SJCRH30 (cell line): ENCODE data around the gene A4GNT. TPM values are rescaled to one million over a fixed set of nuclear protein-coding genes. Genes with fewer than 3 reads are reported as not detected.
"Not testable (repeated sequence)": the region's sequence is repeated elsewhere in the genome, so short reads cannot be mapped to it uniquely, and the experiment has no call there.

ENCODE experiments used
- DNase-seq, 2 experiments: peaks; one replicate each; pipeline ENCODE4 v3.0.0-alpha.2; 2015 to 2020
- H3K27ac ChIP-seq: fragments of 250-450 bp; sonication (Bioruptor Pico); 2 replicates; pipeline ENCODE4 v1.5.1; 2020; ENCODE audit warnings: mild to moderate bottlenecking, moderate library complexity
- H3K27me3 ChIP-seq: fragments of 250-450 bp; sonication (Bioruptor Pico); 2 replicates; pipeline ENCODE4 v1.5.1; 2020; ENCODE audit warnings: mild to moderate bottlenecking, moderate library complexity
- H3K36me3 ChIP-seq: fragments of 250-450 bp; sonication (Bioruptor Pico); 2 replicates; pipeline ENCODE4 v1.5.1; 2020; ENCODE audit warnings: mild to moderate bottlenecking, moderate library complexity
- H3K4me1 ChIP-seq: fragments of 250-450 bp; sonication (Bioruptor Pico); 2 replicates; pipeline ENCODE4 v1.5.1; 2020; ENCODE audit warnings: mild to moderate bottlenecking, moderate library complexity
- H3K4me3 ChIP-seq: fragments of 250-450 bp; sonication (Bioruptor Pico); 2 replicates; pipeline ENCODE4 v1.5.1; 2020; ENCODE audit warnings: mild to moderate bottlenecking, moderate library complexity
- H3K9me3 ChIP-seq: fragments of 250-450 bp; sonication (Bioruptor Pico); replicated peaks from 2 replicates; pipeline ENCODE4 v1.5.1; 2020; ENCODE audit warnings: mild to moderate bottlenecking, moderate library complexity
- total RNA-seq: library from RNA; depleted of rRNA; stranded (reverse); fragments of >200 nt; shearing (Covaris generic); gene quantifications from 2 replicates; pipeline ENCODE4 v1.2.3, GENCODE V29; 2014; rRNA removed

A4GNT gene
- 0.16 TPM in 1 of 2 replicates, not detected in the other for total RNA-seq

DNA sequence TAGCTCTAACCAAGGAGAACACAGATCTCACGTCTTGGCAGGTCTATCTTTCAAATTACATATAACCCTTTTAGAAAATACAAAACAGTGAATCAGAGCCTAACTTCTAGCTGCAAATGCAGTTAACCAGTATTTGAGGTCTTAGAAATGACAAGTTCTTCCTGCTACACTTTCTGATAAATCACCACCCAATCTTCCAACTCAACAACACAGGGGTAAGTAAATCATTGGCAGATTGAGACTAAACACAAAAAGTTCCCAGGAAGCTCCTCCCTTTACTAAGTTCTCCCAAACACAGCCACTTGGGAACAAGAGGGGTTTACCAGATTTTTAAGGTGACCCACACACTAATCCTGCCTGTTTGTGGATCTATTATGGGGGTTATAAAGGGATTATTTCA, at the start of gene A4GNT:
Gene A4GNT, minus strand, starts transcription at position 152 of the 400 bp plus-strand sequence. CDS start 1,134 bp downstream, outside the sequence.
- Histone ChIP-seq H3K27ac (no peak within 1 kb of the TSS), H3K36me3 (no peaks in the 10 kb centered on the region), H3K27me3 (no peaks in the 10 kb centered on the region), H3K9me3 (no peaks in the 10 kb centered on the region), H3K4me3 (no peak within 1 kb of the TSS), H3K4me1 (peaks cover 17% of the 10 kb centered on the region)
- no peak for DNase-seq

GRCh38 chr3:138180375-138181029, 48.3 kb upstream of the A4GNT start:
- no peaks in the 10 kb centered on the region for H3K9me3 ChIP-seq
- H3K36me3 ChIP-seq, result no peaks in the 10 kb centered on the region
- no peaks in the 10 kb centered on the region for H3K27me3 ChIP-seq
- H3K4me3 ChIP-seq, result no peak overlapping the region
- peak; percentile 33 to 63 for DNase-seq
- no peak overlapping the region for H3K27ac ChIP-seq
- H3K4me1 ChIP-seq, result peaks cover 6% of the 10 kb centered on the region; the same call in 1 of the 2 replicates

DNA sequence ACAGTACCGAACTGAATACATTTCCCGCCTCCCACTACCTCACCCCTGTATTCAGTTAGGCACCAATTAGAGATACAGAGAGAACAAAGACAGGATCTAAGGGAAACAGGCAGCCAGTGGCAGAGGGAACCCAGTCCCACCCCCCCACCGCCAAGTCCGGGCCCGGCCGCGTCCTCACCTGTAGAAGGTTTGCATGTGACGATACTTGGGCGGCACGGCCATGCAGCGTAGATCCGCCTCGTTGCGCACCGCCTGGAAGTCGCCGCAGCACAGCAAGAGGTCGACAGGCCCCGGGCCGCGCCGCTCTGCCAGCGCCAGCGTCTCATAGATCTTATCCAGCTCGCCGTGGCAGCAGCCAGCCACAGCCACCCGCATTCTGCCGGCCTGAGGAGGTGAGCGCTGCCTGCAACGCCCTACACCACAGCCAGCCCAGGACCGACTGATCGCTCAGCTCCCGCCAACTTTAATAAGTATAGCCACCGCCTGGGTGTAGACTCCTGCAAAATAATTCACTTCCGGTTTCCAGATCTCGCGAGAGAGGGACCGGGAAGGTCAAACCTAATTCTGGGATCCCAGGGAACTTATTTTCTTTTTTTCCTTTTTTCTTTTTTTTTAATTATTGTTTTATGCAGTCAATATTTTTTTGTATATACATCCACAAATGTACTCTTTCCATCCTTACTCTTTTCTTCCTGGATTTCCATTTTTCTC, 42.4 kb upstream of the A4GNT start, which contains the start of gene DBR1:
Gene DBR1, minus strand, starts transcription at position 501 of the 711 bp plus-strand sequence. Its CDS starts 126 bp downstream, at position 375.
- no peaks in the 10 kb centered on the region for H3K9me3 ChIP-seq
- peak; percentile 90 to 93 for DNase-seq
- H3K36me3 ChIP-seq, result peaks cover 15% of the 10 kb centered on the region; the same call in 1 of the 2 replicates
- no peaks in the 10 kb centered on the region for H3K4me1 ChIP-seq
- H3K27me3 ChIP-seq, result no peaks in the 10 kb centered on the region
- peak within 1 kb of the TSS; percentile 83 for H3K4me3 ChIP-seq
- peak within 1 kb of the TSS; percentile 77 for H3K27ac ChIP-seq

GRCh38 chr3:138173769-138174420, 41.7 kb upstream of the A4GNT start:
- Histone ChIP-seq H3K27me3 (no peaks in the 10 kb centered on the region), H3K9me3 (no peaks in the 10 kb centered on the region), H3K36me3 (peaks cover 19% of the 10 kb centered on the region), H3K27ac (peak overlapping the region; percentile 77), H3K4me3 (peak overlapping the region; percentile 83), H3K4me1 (no peaks in the 10 kb centered on the region)
- DNase-seq, result no peak

DNA sequence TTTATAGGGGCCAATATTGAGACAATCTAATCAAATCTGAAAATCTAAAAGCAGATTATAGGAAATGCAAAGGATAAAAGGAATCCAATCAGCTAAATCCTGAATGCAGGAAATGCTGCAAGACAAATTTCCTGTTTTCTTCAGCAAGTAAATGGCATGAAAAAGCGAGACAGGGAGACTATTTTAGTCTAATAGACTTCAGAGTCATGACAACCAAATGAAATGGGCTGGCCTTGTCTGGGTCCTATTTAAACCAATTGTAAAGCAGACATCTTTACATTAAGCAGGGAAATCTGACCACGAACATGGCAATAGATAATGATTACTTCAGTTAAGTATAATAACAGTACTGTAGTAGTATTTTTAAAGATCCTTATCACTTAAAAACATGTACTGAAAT, 40.4 kb upstream of the A4GNT start:
- peaks cover 27% of the 10 kb centered on the region for H3K36me3 ChIP-seq
- H3K4me3 ChIP-seq, result no peak overlapping the region
- H3K27ac ChIP-seq, result no peak overlapping the region

GRCh38 chr3:138165061-138165460, 32.9 kb upstream of the A4GNT start:
- H3K4me3 ChIP-seq, result no peak overlapping the region
- no peaks in the 10 kb centered on the region for H3K4me1 ChIP-seq
- no peak overlapping the region for H3K27ac ChIP-seq
- no peak for DNase-seq
- no peaks in the 10 kb centered on the region for H3K9me3 ChIP-seq
- peaks cover 76% of the 10 kb centered on the region for H3K36me3 ChIP-seq
- H3K27me3 ChIP-seq, result no peaks in the 10 kb centered on the region

More for the DNA sequence above, 40.4 kb upstream of the A4GNT start:
- Histone ChIP-seq H3K4me1 (no peaks in the 10 kb centered on the region), H3K27me3 (no peaks in the 10 kb centered on the region), H3K9me3 (no peaks in the 10 kb centered on the region)
- no peak for DNase-seq

DNA sequence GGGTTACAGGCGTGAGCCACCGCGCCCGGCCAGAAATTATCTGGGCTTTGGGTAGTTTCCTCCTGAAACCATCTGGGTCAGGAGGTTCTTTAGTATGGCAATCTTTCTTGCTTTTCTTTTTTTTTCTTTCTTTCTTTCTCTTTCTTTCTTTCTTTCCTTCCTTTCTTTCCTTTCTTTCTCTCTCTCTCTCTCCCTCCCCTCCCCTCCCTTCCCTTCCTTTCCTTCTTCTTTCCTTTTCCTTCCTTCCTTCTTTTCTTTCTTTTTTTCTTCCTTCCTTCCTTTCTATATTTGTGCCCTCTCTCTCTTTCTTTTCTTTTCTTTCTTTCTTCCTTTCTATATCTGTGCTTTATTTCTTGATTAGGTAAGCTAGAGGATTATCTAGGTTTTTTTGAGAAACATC, 25.6 kb upstream of the A4GNT start:
- Histone ChIP-seq H3K27ac (no peak overlapping the region), H3K4me3 (no peak overlapping the region), H3K36me3 (peaks cover 24% of the 10 kb centered on the region), H3K9me3 (no peaks in the 10 kb centered on the region; the same call in 1 of the 2 replicates), H3K4me1 (no peaks in the 10 kb centered on the region), H3K27me3 (no peaks in the 10 kb centered on the region)
- no peak for DNase-seq

DNA sequence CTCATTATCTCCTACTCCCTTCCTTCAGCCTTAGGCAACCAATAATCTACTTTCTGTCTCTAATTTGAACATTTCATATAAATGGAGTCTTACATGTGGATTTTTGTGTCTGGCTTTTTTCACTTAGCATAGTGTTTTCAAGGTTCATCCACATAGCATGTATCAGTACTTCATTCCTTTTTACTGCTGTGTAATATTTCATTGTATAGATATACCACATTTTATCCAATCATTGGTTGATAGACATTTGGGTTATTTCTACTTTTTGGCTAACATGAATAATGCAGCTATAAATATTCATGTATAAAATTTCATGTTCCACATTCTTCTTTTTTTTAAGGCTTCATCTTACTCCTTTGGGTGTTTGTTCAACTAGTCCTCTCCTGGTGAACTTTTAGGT, 22.3 kb upstream of the A4GNT start:
- H3K9me3 ChIP-seq, result no peaks in the 10 kb centered on the region; the same call in 1 of the 2 replicates
- H3K4me3 ChIP-seq, result no peak overlapping the region
- H3K27ac ChIP-seq, result no peak overlapping the region
- no peaks in the 10 kb centered on the region for H3K27me3 ChIP-seq
- DNase-seq, result no peak
- H3K36me3 ChIP-seq, result 0 out of 2 replicates have a peak, but pooled peaks cover under 1% of the 10 kb centered on the region
- no peaks in the 10 kb centered on the region for H3K4me1 ChIP-seq

- H3K36me3 ChIP-seq, result peaks cover 2% of the 10 kb centered on the region; the same call in 1 of the 2 replicates
- H3K4me3 ChIP-seq, result no peak overlapping the region
- H3K4me1 ChIP-seq, result peaks cover 9% of the 10 kb centered on the region; the same call in 1 of the 2 replicates
- H3K27ac ChIP-seq, result no peak overlapping the region
- peak; percentile 25 to 63 for DNase-seq
- H3K9me3 ChIP-seq, result peaks cover 6% of the 10 kb centered on the region
- 0 out of 2 replicates have a peak, but pooled peaks cover 3% of the 10 kb centered on the region for H3K27me3 ChIP-seq
These were observed 16.3 kb upstream of the A4GNT start for GRCh38 chr3:138148503-138148902.

- not testable (repeated sequence) for H3K27me3 ChIP-seq, H3K4me3 ChIP-seq, H3K36me3 ChIP-seq, H3K9me3 ChIP-seq, H3K27ac ChIP-seq, DNase-seq
- peaks cover 18% of the 10 kb centered on the region for H3K4me1 ChIP-seq
These were observed 10.0 kb upstream of the A4GNT start for GRCh38 chr3:138142181-138142580.

- Histone ChIP-seq H3K36me3 (peaks cover 2% of the 10 kb centered on the region; the same call in 1 of the 2 replicates), H3K4me3 (no peak overlapping the region), H3K27me3 (no peaks in the 10 kb centered on the region), H3K4me1 (peaks cover 18% of the 10 kb centered on the region), H3K9me3 (peaks cover 6% of the 10 kb centered on the region), H3K27ac (peak overlapping the region; percentile 33; the same call in 1 of the 2 replicates)
- no peak for DNase-seq
These were observed 8.8 kb upstream of the A4GNT start for GRCh38 chr3:138140940-138141339.

DNA sequence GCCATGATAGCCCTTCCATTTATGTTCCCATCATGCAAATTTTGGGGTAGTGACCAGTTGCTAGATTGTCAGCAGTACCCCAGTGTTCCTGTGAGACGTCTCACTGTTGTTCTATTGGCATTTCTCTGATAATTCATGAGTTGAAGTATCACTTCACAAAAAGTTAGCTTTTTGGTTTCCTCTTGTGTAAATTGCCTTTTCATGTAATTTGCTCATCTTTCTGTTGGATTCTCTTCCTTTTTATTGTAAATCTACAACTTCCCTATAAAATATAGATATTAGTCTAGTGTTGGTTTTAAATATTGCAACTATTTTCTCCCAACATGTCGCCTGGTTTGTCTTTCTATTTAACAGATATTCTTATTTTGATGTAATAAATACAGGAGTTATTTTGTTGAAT, 7.5 kb upstream of the A4GNT start:
- H3K27ac ChIP-seq, result no peak overlapping the region
- no peaks in the 10 kb centered on the region for H3K27me3 ChIP-seq
- H3K36me3 ChIP-seq, result peaks cover 2% of the 10 kb centered on the region; the same call in 1 of the 2 replicates
- no peak overlapping the region for H3K4me3 ChIP-seq
- H3K4me1 ChIP-seq, result peaks cover 18% of the 10 kb centered on the region
- peaks cover 6% of the 10 kb centered on the region for H3K9me3 ChIP-seq
- no peak for DNase-seq

DNA sequence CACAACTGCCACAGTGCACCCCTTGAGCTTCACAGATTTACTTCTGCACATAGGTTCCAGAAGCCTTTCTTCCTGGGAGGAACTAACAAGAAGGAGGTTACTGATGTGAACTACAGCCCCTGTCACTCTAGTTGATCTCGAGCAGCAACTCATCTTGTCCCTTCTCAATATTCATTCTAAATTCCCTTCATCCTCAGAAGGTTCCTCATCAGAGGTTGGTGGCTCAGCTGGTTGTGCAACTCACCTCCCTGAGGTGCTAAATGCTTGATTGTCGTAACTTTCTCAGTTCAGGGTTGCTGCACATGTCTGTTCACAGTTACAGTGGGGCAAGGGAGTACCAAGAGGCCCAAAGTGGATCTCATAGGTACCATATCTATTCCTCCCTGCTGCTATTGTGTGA, 5.7 kb upstream of the A4GNT start:
- no peaks in the 10 kb centered on the region for H3K27me3 ChIP-seq
- H3K4me1 ChIP-seq, result peaks cover 18% of the 10 kb centered on the region
- H3K27ac ChIP-seq, result no peak overlapping the region
- DNase-seq, result no peak
- no peaks in the 10 kb centered on the region for H3K36me3 ChIP-seq
- H3K4me3 ChIP-seq, result no peak overlapping the region
- no peaks in the 10 kb centered on the region for H3K9me3 ChIP-seq

DNA sequence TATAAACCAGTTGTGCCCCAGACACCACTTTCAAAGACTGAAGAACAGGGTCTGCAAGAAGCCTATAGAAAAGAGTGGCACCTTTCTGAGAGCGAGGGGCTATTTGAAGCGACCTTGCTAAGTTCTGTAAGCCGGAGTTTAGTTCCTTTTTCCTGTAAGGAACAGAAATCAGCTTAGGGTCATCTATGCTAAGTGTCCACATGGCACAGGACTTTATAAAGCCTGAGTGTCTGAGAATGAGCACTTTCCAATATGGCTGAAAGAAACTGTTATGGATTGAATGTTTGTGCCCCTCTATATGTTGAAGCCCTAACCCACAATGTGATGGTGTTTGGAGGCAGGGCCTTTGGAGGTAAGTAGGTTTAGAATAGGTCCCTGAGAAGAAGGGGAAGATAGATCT, 4.0 kb upstream of the A4GNT start:
- peaks cover 11% of the 10 kb centered on the region for H3K4me1 ChIP-seq
- H3K27me3 ChIP-seq, result no peaks in the 10 kb centered on the region
- H3K9me3 ChIP-seq, result no peaks in the 10 kb centered on the region
- no peak overlapping the region for H3K27ac ChIP-seq
- H3K36me3 ChIP-seq, result no peaks in the 10 kb centered on the region
- DNase-seq, result no peak
- no peak overlapping the region for H3K4me3 ChIP-seq

DNA sequence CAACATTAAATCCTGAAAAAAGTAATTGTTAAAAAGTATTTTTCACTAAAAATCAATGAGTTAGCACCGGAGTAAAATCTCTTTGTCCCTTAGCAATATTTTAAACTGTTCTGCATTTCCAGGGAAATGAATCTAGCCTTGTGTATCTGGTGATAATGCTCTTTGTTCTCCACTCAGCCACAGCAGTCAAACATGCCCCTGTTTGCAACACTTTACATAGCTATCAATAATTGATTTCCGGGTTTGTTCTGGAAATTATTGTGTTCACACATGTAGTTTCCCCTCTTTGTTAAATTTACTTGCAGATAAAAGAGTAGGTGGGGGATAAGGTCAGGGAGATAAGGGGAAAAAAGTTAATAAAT, 3.6 kb upstream of the A4GNT start:
- Histone ChIP-seq H3K27ac (no peak overlapping the region), H3K4me3 (no peak overlapping the region), H3K4me1 (peaks cover 9% of the 10 kb centered on the region), H3K36me3 (no peaks in the 10 kb centered on the region), H3K9me3 (no peaks in the 10 kb centered on the region), H3K27me3 (no peaks in the 10 kb centered on the region)
- DNase-seq, result no peak
